CD4-positive, alpha-beta T cell (primary cell): Measurements from ENCODE around the gene OSBPL7. TPM values are rescaled to one million over a fixed set of nuclear protein-coding genes. Genes with fewer than 3 reads are reported as not detected.

ENCODE experiments used
- ATAC-seq: fragments of 200-7000 bp; cut with Tn5 transposase; one replicate; pipeline ENCODE4 v1.10.0; 2022; ENCODE audit warnings: mild to moderate bottlenecking; ENCODE audit not compliant: poor library complexity
- CTCF ChIA-PET: fragments of 350-600 bp; sonication (Branson Sonifier 250); formaldehyde crosslinking; loops from one replicate; lab custom pipeline; 2021; ENCODE audit warnings: antibody characterized with exemption, inconsistent platforms; lab: Charles Lee
- POLR2A ChIA-PET: fragments of 350-600 bp; sonication (Branson Sonifier 250); formaldehyde crosslinking; loops from one replicate; lab custom pipeline; 2021; ENCODE audit warnings: antibody characterized with exemption, inconsistent platforms; lab: Charles Lee
- DNase-seq, 14 experiments: peaks; one replicate each; pipeline ENCODE4 v3.0.0-alpha.2; 2013 to 2020; ENCODE audit warnings: mixed read lengths in 2 of 14
- H3K27ac ChIP-seq, 2 donors: one replicate each; pipeline versions ENCODE4 v1.5.1 to v1.7.0; 2013; ENCODE audit warnings: low read length in 2 of 2, low read depth in 1 of 2, mild to moderate bottlenecking in 1 of 2
- H3K27me3 ChIP-seq, 2 experiments: 1 replicate in 1 of 2; 2 replicates in 1 of 2; pipeline versions ENCODE4 v1.6.1 to v1.7.0; 2013; ENCODE audit warnings: low read length in 2 of 2, control low read depth in 1 of 2, mild to moderate bottlenecking in 1 of 2, moderate library complexity in 1 of 2; ENCODE audit not compliant: insufficient read depth in 2 of 2, control insufficient read depth in 1 of 2
- H3K36me3 ChIP-seq: one replicate; pipeline ENCODE4 v1.6.1; 2013; ENCODE audit warnings: low read length, control low read depth; ENCODE audit not compliant: insufficient read depth
- H3K4me1 ChIP-seq: one replicate; pipeline ENCODE4 v1.6.1; 2013; ENCODE audit warnings: low read length, control low read depth; ENCODE audit not compliant: insufficient read depth
- H3K4me3 ChIP-seq: one replicate; pipeline ENCODE4 v1.5.1; 2013; ENCODE audit warnings: mild to moderate bottlenecking, low read length, moderate library complexity
- H3K9me3 ChIP-seq, 2 experiments: 1 replicate in 1 of 2; 2 replicates in 1 of 2; pipeline versions ENCODE4 v1.6.1 to v1.7.0; 2013; ENCODE audit warnings: low read length in 2 of 2, mild to moderate bottlenecking in 2 of 2, control low read depth in 1 of 2, moderate library complexity in 1 of 2; ENCODE audit not compliant: control insufficient read depth in 1 of 2, insufficient read depth in 1 of 2
- H3K27ac Mint-ChIP-seq: one replicate; pipeline ENCODE4 v1.8.0; 2020; ENCODE audit warnings: mixed read lengths
- H3K27me3 Mint-ChIP-seq: one replicate; pipeline ENCODE4 v1.8.0; 2021; ENCODE audit warnings: mixed read lengths
- H3K36me3 Mint-ChIP-seq: one replicate; pipeline ENCODE4 v1.8.0; 2021; ENCODE audit warnings: low read depth, mixed read lengths
- H3K4me1 Mint-ChIP-seq: one replicate; pipeline ENCODE4 v1.8.0; 2021; ENCODE audit warnings: low read depth, mixed read lengths
- H3K4me3 Mint-ChIP-seq: one replicate; pipeline ENCODE4 v1.8.0; 2020; ENCODE audit warnings: mild to moderate bottlenecking, mixed read lengths
- H3K9me3 Mint-ChIP-seq: one replicate; pipeline ENCODE4 v1.8.0; 2020; ENCODE audit warnings: mixed read lengths
- intact Hi-C, 2 experiments: fragments of 100-400 bp; cut with DNase I in 1 of 2; cut with micrococcal nuclease in 1 of 2; formaldehyde crosslinking; loops; one replicate each; pipeline versions ENCODE4 v1.15.1 to v1.9.0; 2023 to 2025; cut with DNase I, micrococcal nuclease
- total RNA-seq, 174 experiments: library from RNA in 2 of 174; stranded (reverse) in 2 of 174; gene quantifications; one replicate each; pipeline ENCODE4 v1.2.3 and lab custom pipeline; 2021 to 2026
- TF ChIP-seq, protein P1 (sequence below): fragments of 200-600 bp; IDR thresholded peaks from one replicate; pipeline ENCODE4 v1.8.0; 2022; ENCODE audit warnings: antibody characterized with exemption, mild to moderate bottlenecking

The OSBPL7 gene
- total RNA-seq, 2 experiments from 2014 or later = 30.1 to 30.8 TPM

DNA sequence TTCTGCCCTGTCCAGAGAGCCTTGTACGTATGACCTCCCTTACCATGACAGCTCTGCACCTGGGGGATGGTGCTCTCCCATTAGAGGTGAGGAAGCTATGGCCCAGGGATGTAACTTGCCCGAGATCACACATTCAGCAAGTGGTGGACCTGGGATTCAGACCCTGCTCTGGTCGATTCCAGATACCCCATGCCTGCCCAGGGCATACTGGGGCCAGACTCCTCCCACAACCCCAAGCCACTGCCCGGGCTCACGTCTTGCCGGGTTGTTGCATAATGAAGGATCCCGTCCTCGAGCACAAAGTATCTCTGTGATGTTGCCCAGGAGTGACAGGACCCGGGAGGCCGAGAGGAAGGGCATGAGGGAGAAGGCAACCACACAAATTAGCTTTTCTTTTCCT is 2.1 kb downstream of the OSBPL7 start:
- no peak overlapping the region for H3K27ac Mint-ChIP-seq
- intact Hi-C loops = no loop called here
- POLR2A ChIA-PET = no interaction called here
- Histone ChIP-seq H3K36me3 (peaks cover 69% of the 10 kb centered on the region), H3K4me1 (peaks cover 32% of the 10 kb centered on the region), H3K27me3 (no peaks in the 10 kb centered on the region), H3K9me3 (no peaks in the 10 kb centered on the region), H3K27ac (no peak overlapping the region), H3K4me3 (no peak overlapping the region)
- DNase-seq (no peak), ATAC-seq (no peak)
- no peaks in the 10 kb centered on the region for H3K27me3 Mint-ChIP-seq
- H3K9me3 Mint-ChIP-seq = no peaks in the 10 kb centered on the region
- no peak overlapping the region for H3K4me3 Mint-ChIP-seq
- peaks cover 86% of the 10 kb centered on the region for H3K36me3 Mint-ChIP-seq
- peaks cover 25% of the 10 kb centered on the region for H3K4me1 Mint-ChIP-seq
- CTCF ChIA-PET = no interaction called here
- TF ChIP-seq, protein P1, sequence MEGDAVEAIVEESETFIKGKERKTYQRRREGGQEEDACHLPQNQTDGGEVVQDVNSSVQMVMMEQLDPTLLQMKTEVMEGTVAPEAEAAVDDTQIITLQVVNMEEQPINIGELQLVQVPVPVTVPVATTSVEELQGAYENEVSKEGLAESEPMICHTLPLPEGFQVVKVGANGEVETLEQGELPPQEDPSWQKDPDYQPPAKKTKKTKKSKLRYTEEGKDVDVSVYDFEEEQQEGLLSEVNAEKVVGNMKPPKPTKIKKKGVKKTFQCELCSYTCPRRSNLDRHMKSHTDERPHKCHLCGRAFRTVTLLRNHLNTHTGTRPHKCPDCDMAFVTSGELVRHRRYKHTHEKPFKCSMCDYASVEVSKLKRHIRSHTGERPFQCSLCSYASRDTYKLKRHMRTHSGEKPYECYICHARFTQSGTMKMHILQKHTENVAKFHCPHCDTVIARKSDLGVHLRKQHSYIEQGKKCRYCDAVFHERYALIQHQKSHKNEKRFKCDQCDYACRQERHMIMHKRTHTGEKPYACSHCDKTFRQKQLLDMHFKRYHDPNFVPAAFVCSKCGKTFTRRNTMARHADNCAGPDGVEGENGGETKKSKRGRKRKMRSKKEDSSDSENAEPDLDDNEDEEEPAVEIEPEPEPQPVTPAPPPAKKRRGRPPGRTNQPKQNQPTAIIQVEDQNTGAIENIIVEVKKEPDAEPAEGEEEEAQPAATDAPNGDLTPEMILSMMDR = no peak

DNA sequence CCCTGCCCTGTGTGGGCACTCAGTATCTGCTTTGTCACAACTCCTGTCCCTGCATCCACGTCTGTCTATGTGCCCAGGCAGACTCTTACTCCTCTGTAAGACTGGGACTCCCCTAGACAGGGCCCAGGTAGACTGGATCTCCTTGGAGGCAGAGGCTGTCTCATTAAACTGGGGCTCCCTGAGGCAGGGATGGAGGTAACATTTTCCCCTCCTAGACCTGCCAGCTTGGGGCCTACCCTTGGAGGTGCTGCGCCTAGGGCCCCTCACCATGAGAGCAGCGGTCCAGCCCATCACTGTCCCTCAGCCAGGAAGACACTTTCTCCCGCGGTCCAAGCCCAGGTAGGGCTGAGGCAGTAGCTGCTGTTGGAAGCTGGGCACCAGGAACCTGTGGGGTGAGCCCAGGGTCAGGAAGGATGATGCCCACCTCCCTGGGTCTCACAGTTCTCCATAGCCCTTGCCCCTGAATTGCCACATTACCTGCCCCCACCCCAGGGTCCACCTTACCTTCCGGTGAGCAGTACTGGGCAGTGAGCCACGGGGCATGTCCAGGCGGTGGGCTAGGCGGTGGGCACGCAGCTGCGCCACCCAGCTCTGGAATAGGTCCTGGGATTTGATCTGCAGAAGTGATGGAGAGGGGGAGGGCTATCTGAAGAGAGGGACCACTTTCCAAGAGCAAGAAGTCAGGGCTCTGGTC is 3.4 kb downstream of the OSBPL7 start:
- Histone ChIP-seq H3K27me3 (no peaks in the 10 kb centered on the region), H3K27ac (no peak overlapping the region), H3K9me3 (no peaks in the 10 kb centered on the region), H3K4me3 (no peak overlapping the region), H3K4me1 (peaks cover 32% of the 10 kb centered on the region), H3K36me3 (peaks cover 69% of the 10 kb centered on the region)
- ChIA-PET CTCF (no interaction called here), POLR2A (no interaction called here)
- ATAC-seq (no peak), DNase-seq (no peak)
- Mint-ChIP-seq H3K4me1 (peaks cover 25% of the 10 kb centered on the region), H3K4me3 (no peak overlapping the region), H3K27me3 (no peaks in the 10 kb centered on the region), H3K27ac (no peak overlapping the region), H3K36me3 (peaks cover 76% of the 10 kb centered on the region), H3K9me3 (no peaks in the 10 kb centered on the region)
- intact Hi-C loops = no loop called here
- TF ChIP-seq, protein P1 = no peak

DNA sequence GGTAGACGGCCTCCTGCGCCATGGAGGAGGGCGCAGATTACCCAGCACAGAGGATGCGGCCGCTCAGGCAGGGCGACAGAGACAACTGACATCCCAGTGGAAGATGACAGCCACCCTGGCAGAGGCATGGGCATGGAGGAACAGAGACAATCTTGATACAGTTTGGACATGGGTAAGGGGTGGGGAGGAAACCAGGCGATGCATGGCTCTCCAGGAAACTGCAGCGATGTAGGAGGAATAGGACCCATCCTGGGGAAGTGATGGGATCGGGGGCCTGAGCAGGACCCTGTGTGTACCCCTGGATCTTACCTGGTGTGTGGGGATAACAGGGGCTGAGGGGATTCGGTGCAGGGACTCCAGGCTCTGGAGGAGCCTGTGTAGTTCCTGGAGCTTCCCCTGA is 4.6 kb downstream of the OSBPL7 start:
- Mint-ChIP-seq H3K27ac (no peak overlapping the region), H3K9me3 (no peaks in the 10 kb centered on the region), H3K36me3 (peaks cover 82% of the 10 kb centered on the region), H3K4me1 (peaks cover 18% of the 10 kb centered on the region), H3K27me3 (no peaks in the 10 kb centered on the region), H3K4me3 (no peak overlapping the region)
- Histone ChIP-seq H3K9me3 (no peaks in the 10 kb centered on the region), H3K27ac (no peak overlapping the region), H3K4me1 (peaks cover 21% of the 10 kb centered on the region), H3K36me3 (peaks cover 75% of the 10 kb centered on the region), H3K27me3 (no peaks in the 10 kb centered on the region), H3K4me3 (no peak overlapping the region)
- intact Hi-C loops = no loop called here
- ATAC-seq = no peak
- POLR2A ChIA-PET = no interaction called here
- no peak for DNase-seq
- TF ChIP-seq, protein P1 = no peak
- CTCF ChIA-PET = no interaction called here
